Peyer's patch (tissue), 4 donors: ENCODE data around the gene SPDYE5.

ENCODE experiments used
- POLR2A ChIP-seq, 2 donors: fragments of 450-650 bp; IDR thresholded peaks; one replicate each; pipeline ENCODE4 v1.5.1; 2017; ENCODE audit warnings: antibody characterized with exemption in 2 of 2, mild to moderate bottlenecking in 2 of 2, moderate library complexity in 2 of 2
- TF ChIP-seq, protein P1 (sequence below), 6 experiments: fragments of 450-650 bp in 4 of 6; fragments of 200-600 bp in 2 of 6; sonication (generic) in 1 of 6; IDR thresholded peaks; one replicate each; pipeline ENCODE4 v1.5.1; 2017 to 2019; ENCODE audit warnings: antibody characterized with exemption in 6 of 6, mild to moderate bottlenecking in 3 of 6, moderate library complexity in 1 of 6

DNA sequence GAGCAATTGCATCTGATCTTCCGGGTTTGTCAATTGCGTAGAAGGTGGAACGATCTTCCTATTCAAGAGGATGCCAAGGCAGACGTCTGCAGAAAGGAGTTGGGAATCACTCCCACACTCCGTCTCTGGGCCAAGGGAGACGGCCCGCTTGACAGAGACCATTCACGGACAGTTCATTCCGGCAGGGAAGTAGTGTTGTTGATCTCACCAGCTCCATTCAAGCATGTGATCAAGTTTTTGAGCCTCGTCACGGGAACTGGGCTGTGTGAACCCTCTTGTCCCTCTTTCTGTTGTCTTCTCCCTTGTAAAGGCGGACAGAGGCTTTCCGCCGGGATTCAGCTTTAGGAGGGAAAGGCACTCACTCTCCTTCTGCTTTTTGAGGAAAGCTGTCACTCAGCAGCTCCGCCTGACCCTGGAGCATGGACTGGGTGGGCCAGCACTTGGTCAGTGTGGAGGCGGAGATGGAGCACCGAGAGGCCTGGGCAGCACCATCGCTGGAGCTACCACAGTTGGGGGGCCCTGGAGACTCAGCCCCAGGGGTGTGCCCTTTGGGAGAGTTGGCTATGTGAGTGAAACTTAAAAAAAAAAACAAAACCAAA, 44.9 kb downstream of the SPDYE5 start:
- TF ChIP-seq, protein P1, sequence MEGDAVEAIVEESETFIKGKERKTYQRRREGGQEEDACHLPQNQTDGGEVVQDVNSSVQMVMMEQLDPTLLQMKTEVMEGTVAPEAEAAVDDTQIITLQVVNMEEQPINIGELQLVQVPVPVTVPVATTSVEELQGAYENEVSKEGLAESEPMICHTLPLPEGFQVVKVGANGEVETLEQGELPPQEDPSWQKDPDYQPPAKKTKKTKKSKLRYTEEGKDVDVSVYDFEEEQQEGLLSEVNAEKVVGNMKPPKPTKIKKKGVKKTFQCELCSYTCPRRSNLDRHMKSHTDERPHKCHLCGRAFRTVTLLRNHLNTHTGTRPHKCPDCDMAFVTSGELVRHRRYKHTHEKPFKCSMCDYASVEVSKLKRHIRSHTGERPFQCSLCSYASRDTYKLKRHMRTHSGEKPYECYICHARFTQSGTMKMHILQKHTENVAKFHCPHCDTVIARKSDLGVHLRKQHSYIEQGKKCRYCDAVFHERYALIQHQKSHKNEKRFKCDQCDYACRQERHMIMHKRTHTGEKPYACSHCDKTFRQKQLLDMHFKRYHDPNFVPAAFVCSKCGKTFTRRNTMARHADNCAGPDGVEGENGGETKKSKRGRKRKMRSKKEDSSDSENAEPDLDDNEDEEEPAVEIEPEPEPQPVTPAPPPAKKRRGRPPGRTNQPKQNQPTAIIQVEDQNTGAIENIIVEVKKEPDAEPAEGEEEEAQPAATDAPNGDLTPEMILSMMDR (IDR thresholded peaks at IDR 0.05) = no peak
- TF ChIP-seq POLR2A (IDR thresholded peaks at IDR 0.05) = no peak
